ENCODE data around the gene GRIK1. TPM values are rescaled to one million over a fixed set of nuclear protein-coding genes. Genes with fewer than 3 reads are reported as not detected.

The GRIK1 gene
- polyA plus RNA-seq, 1 donor from 2014 or later, result 8.7 TPM

DNA sequence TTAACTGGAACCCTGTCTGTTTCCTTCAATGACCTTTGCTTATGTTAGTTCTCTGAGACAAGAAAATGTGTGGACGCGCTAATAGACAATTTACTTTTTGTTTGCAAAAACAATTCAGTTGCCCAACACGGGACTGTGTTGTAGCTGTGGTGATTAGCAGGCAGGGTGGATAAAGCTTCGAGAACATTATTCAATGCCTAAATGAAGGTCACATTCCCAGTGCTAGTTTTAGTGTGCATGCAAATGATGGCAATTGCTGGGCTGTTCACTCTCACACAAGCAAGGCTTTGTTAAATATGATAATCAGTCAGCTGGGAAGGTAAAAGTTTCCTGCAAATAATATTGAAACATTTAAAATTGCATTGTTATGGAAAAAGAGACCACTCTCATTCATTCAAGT, 452.6 kb downstream of the GRIK1 start:
- Histone ChIP-seq H3K27ac (ENCODE audit: low read length) (no peak overlapping the region), H4K20me1 (ENCODE audit: insufficient read depth) (no peaks in the 10 kb centered on the region), H3K4me3 (ENCODE audit: low read length) (no peak overlapping the region), H3F3A (ENCODE audit: insufficient read depth, low read length, poor library complexity, severe bottlenecking) (no peaks in the 10 kb centered on the region), H3K9me3 (ENCODE audit: low read length) (no peaks in the 10 kb centered on the region), H3K9me2 (ENCODE audit: insufficient read depth, low read length) (no peaks in the 10 kb centered on the region), H3K79me2 (replicated peaks; ENCODE audit: insufficient read depth, low read length) (no peaks in the 10 kb centered on the region), H3K4me2 (ENCODE audit: low read length) (no peak overlapping the region), H3K9ac (ENCODE audit: low read length) (no peak overlapping the region), H2AFZ (ENCODE audit: low read depth, low read length) (no peak overlapping the region), H3K27me3 (ENCODE audit: insufficient read depth, low read depth, low read length) (no peaks in the 10 kb centered on the region), H3K36me3 (ENCODE audit: insufficient read depth, low read length) (no peaks in the 10 kb centered on the region)
- no peak for TF ChIP-seq SMC3 (conservative IDR thresholded peaks at IDR 0.05; ENCODE audit: poor library complexity)
- TF ChIP-seq TAF1 (IDR thresholded peaks at IDR 0.05; ENCODE audit: low read depth), result no peak
- TF ChIP-seq, protein P1, sequence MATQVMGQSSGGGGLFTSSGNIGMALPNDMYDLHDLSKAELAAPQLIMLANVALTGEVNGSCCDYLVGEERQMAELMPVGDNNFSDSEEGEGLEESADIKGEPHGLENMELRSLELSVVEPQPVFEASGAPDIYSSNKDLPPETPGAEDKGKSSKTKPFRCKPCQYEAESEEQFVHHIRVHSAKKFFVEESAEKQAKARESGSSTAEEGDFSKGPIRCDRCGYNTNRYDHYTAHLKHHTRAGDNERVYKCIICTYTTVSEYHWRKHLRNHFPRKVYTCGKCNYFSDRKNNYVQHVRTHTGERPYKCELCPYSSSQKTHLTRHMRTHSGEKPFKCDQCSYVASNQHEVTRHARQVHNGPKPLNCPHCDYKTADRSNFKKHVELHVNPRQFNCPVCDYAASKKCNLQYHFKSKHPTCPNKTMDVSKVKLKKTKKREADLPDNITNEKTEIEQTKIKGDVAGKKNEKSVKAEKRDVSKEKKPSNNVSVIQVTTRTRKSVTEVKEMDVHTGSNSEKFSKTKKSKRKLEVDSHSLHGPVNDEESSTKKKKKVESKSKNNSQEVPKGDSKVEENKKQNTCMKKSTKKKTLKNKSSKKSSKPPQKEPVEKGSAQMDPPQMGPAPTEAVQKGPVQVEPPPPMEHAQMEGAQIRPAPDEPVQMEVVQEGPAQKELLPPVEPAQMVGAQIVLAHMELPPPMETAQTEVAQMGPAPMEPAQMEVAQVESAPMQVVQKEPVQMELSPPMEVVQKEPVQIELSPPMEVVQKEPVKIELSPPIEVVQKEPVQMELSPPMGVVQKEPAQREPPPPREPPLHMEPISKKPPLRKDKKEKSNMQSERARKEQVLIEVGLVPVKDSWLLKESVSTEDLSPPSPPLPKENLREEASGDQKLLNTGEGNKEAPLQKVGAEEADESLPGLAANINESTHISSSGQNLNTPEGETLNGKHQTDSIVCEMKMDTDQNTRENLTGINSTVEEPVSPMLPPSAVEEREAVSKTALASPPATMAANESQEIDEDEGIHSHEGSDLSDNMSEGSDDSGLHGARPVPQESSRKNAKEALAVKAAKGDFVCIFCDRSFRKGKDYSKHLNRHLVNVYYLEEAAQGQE (IDR thresholded peaks at IDR 0.05; ENCODE audit: borderline replicate concordance), result no peak
- TF ChIP-seq MXI1 (conservative IDR thresholded peaks at IDR 0.05; ENCODE audit: poor library complexity, severe bottlenecking), result no peak

Other genes starting within 250 kb of the GRIK1 start
- not detected in 2 replicates for gene CLDN17, start 226.8 kb upstream of the GRIK1 start, polyA plus RNA-seq